Subcutaneous preadipocyte (primary cell): Measurements from ENCODE around the gene BCKDHA. TPM values are rescaled to one million over a fixed set of nuclear protein-coding genes. Genes with fewer than 3 reads are reported as not detected.

Experiments
- small RNA-seq: library from RNA; depleted of rRNA; stranded (forward); fragments of <200 nt; gene quantifications from one replicate; pipeline ENCODE3, GENCODE V24; 2012
- total RNA-seq: library from RNA; depleted of rRNA; stranded (reverse); fragments of >200 nt; gene quantifications from 2 replicates; pipeline ENCODE4 v1.2.3, GENCODE V29; 2012

BCKDHA gene
- 35.6 and 37.9 TPM in 2 replicates for total RNA-seq

GRCh38 chr19:41397086-41398049, at the start of gene BCKDHA, which contains the start of gene EXOSC5:
Gene BCKDHA, plus strand, starts transcription at chr19:41397818. Its CDS starts 10 bp downstream, at chr19:41397828.
Gene EXOSC5, minus strand, starts transcription at chr19:41397359. Its CDS starts 31 bp downstream, at chr19:41397328.

GRCh38 chr19:41353466-41354342, 43.9 kb upstream of the BCKDHA start, which contains the start of gene TGFB1:
Gene TGFB1, minus strand, starts transcription at chr19:41353922. Its CDS starts 878 bp downstream, at chr19:41353044.

GRCh38 chr19:41363753-41364523, 33.7 kb upstream of the BCKDHA start, which contains the start of gene B9D2:
Gene B9D2, minus strand, starts transcription at chr19:41364149. Its CDS starts 630 bp downstream, at chr19:41363519.

GRCh38 chr19:41376241-41376997, 21.2 kb upstream of the BCKDHA start, which contains the start of gene TMEM91:
Gene TMEM91, plus strand, starts transcription at chr19:41376533. Its CDS starts 1,777 bp downstream, at chr19:41378310.

GRCh38 chr19:41426952-41427646, 29.5 kb downstream of the BCKDHA start, which contains the start of gene B3GNT8:
Gene B3GNT8, minus strand, starts transcription at chr19:41427374. Its CDS starts 596 bp downstream, at chr19:41426778.

GRCh38 chr19:41439441-41440222, 42.0 kb downstream of the BCKDHA start, which contains the start of gene DMAC2:
Gene DMAC2, minus strand, starts transcription at chr19:41439912. Its CDS starts 13 bp downstream, at chr19:41439899.

GRCh38 chr19:41442473-41443355, 45.1 kb downstream of the BCKDHA start, which contains the start of gene ERICH4:
Gene ERICH4, plus strand, starts transcription at chr19:41443156. Its CDS starts 14 bp downstream, at chr19:41443170.

Small RNAs within 50 kb of the gene (small RNA-seq; reads per million reads assigned to genes)
- not detected for gene RF00017

Other genes starting within 250 kb of the BCKDHA start
- under 0.01 and 0.20 TPM in 2 replicates for gene CYP2S1, start 204.6 kb upstream of the BCKDHA start, total RNA-seq
- gene AXL, start 178.6 kb upstream of the BCKDHA start, total RNA-seq: 157 and 435 TPM in 2 replicates
- gene HNRNPUL1, start 133.4 kb upstream of the BCKDHA start, total RNA-seq: 97.0 and 146 TPM in 2 replicates
- 6.2 and 11.1 TPM in 2 replicates for gene CCDC97, start 87.6 kb upstream of the BCKDHA start, total RNA-seq
- gene TGFB1, start 43.9 kb upstream of the BCKDHA start, total RNA-seq: 9.6 and 14.7 TPM in 2 replicates
- 4.0 and 5.1 TPM in 2 replicates for gene B9D2, start 33.7 kb upstream of the BCKDHA start, total RNA-seq
- 3.1 and 4.0 TPM in 2 replicates for gene TMEM91, start 21.3 kb upstream of the BCKDHA start, total RNA-seq
- 23.3 and 32.0 TPM in 2 replicates for gene EXOSC5, start 459 bp upstream of the BCKDHA start, total RNA-seq
- 0.78 and 1.1 TPM in 2 replicates for gene B3GNT8, start 29.6 kb downstream of the BCKDHA start, total RNA-seq
- gene DMAC2, start 42.1 kb downstream of the BCKDHA start, total RNA-seq: 35.4 and 39.7 TPM in 2 replicates
- gene ERICH4, start 45.3 kb downstream of the BCKDHA start, total RNA-seq: not detected in 2 replicates
- gene CEACAM21, start 178.3 kb downstream of the BCKDHA start, total RNA-seq: not detected in 2 replicates
- gene CEACAM4, start 229.3 kb downstream of the BCKDHA start, total RNA-seq: not detected in 2 replicates